K562 (cell line): Measurements from ENCODE around the gene ATG13. TPM values are rescaled to one million over a fixed set of nuclear protein-coding genes. Genes with fewer than 3 reads are reported as not detected.

Source experiments
- ARNT ChIP-seq, 2 experiments: fragments of 450-650 bp; IDR thresholded peaks; 2 replicates each; pipeline ENCODE4 v1.6.1; 2016; ENCODE audit warnings: mild to moderate bottlenecking in 1 of 2
- ASH1L ChIP-seq: fragments of 450-650 bp; IDR thresholded peaks from 2 replicates; pipeline ENCODE4 v1.6.1; 2018; ENCODE audit warnings: borderline replicate concordance, mild to moderate bottlenecking, low read depth; ENCODE audit not compliant: partially characterized antibody
- CHCHD3 ChIP-seq: fragments of 250-450 bp; sonication (Bioruptor Pico); IDR thresholded peaks from 2 replicates; pipeline ENCODE4 v2.1.2; 2022; ENCODE audit warnings: mild to moderate bottlenecking
- ETS2 ChIP-seq: IDR thresholded peaks from 2 replicates; pipeline ENCODE4 v1.6.1; 2016; ENCODE audit warnings: borderline replicate concordance, missing genetic modification characterization, mild to moderate bottlenecking, moderate library complexity, missing compliant biosample characterization; ENCODE audit not compliant: poor library complexity, severe bottlenecking
- FOXP1 ChIP-seq: sonication (generic); formaldehyde crosslinking; IDR thresholded peaks from 2 replicates; pipeline ENCODE4 v1.8.0; 2022; ENCODE audit warnings: mild to moderate bottlenecking, missing genetic modification reagents
- HMBOX1 ChIP-seq: sonication (generic); IDR thresholded peaks from 2 replicates; pipeline ENCODE4 v1.6.1; 2016
- ILF3 ChIP-seq: fragments of 450-650 bp; IDR thresholded peaks from 2 replicates; pipeline ENCODE4 v1.6.1; 2018; ENCODE audit warnings: antibody characterized with exemption, mild to moderate bottlenecking, moderate library complexity, borderline replicate concordance
- MAX ChIP-seq: sonication (generic); formaldehyde crosslinking; IDR thresholded peaks from 2 replicates; pipeline ENCODE4 v1.9.0; 2022; ENCODE audit warnings: mild to moderate bottlenecking, missing genetic modification reagents
- MTA2 ChIP-seq: fragments of 450-650 bp; IDR thresholded peaks from 2 replicates; pipeline ENCODE4 v1.6.1; 2016; ENCODE audit warnings: low read depth
- MXD1 ChIP-seq: fragments of 250-450 bp; sonication (Bioruptor Pico); IDR thresholded peaks from 2 replicates; pipeline ENCODE4 v1.8.0; 2021; ENCODE audit warnings: borderline replicate concordance, mild to moderate bottlenecking, moderate library complexity; ENCODE audit not compliant: poor library complexity, severe bottlenecking
- NR2F6 ChIP-seq: fragments of 450-650 bp; formaldehyde crosslinking; IDR thresholded peaks from 2 replicates; pipeline ENCODE4 v1.4.0; 2020; ENCODE audit warnings: mild to moderate bottlenecking
- PBX2 ChIP-seq, 2 experiments: IDR thresholded peaks in 1 of 2; conservative IDR thresholded peaks in 1 of 2; 2 replicates each; pipeline ENCODE4 v1.6.1; 2016; ENCODE audit warnings: low read depth in 2 of 2, mild to moderate bottlenecking in 1 of 2, missing compliant biosample characterization in 1 of 2, missing genetic modification characterization in 1 of 2, moderate library complexity in 1 of 2
- RUNX1 ChIP-seq: sonication (generic); IDR thresholded peaks from 2 replicates; pipeline ENCODE4 v1.6.1; 2016; ENCODE audit warnings: antibody characterized with exemption, low read depth
- SRF ChIP-seq, 2 experiments: fragments of 250-450, 450-650 bp in 1 of 2; sonication (Bioruptor Pico) in 1 of 2; sonication (generic) in 1 of 2; formaldehyde crosslinking; IDR thresholded peaks; 2 replicates each; pipeline versions ENCODE4 v1.5.0 to v1.5.1; 2020 to 2022; ENCODE audit warnings: mild to moderate bottlenecking in 1 of 2, missing genetic modification reagents in 1 of 2
- TOE1 ChIP-seq, 2 experiments: fragments of 450-650 bp in 1 of 2; sonication (generic) in 1 of 2; formaldehyde crosslinking in 1 of 2; IDR thresholded peaks; 2 replicates each; pipeline versions ENCODE4 v1.7.1 to v1.8.0; 2016 to 2022; ENCODE audit warnings: borderline replicate concordance in 2 of 2, mild to moderate bottlenecking in 2 of 2, antibody characterized with exemption in 1 of 2, inconsistent platforms in 1 of 2, low read depth in 1 of 2, missing genetic modification reagents in 1 of 2, moderate library complexity in 1 of 2
- ZFP1 ChIP-seq: fragments of 450-650 bp; formaldehyde crosslinking; IDR thresholded peaks from 2 replicates; pipeline ENCODE4 v1.4.0; 2020; ENCODE audit warnings: mild to moderate bottlenecking, mixed read lengths
- ZNF124 ChIP-seq: sonication (generic); formaldehyde crosslinking; IDR thresholded peaks from 2 replicates; pipeline ENCODE4 v1.8.1; 2022; ENCODE audit warnings: missing genetic modification reagents
- ZNF436 ChIP-seq: fragments of 250-450, 450-650 bp; sonication (Bioruptor Pico); formaldehyde crosslinking; IDR thresholded peaks from 2 replicates; pipeline ENCODE4 v1.7.0; 2020; ENCODE audit warnings: mild to moderate bottlenecking
- ZNF740 ChIP-seq, 3 experiments: fragments of 200-800 bp in 1 of 3; sonication (Bioruptor generic) in 1 of 3; sonication (generic) in 1 of 3; formaldehyde crosslinking in 1 of 3; IDR thresholded peaks; 2 replicates each; pipeline versions ENCODE4 v1.6.1 to v1.8.0; 2016 to 2022; ENCODE audit warnings: mild to moderate bottlenecking in 2 of 3, missing compliant biosample characterization in 2 of 3, missing genetic modification characterization in 2 of 3, missing genetic modification reagents in 1 of 3
- polyA plus RNA-seq, 8 experiments: library from polyadenylated mRNA; depleted of rRNA in 4 of 8; stranded (reverse) in 5 of 8; unstranded in 3 of 8; fragments of >200 nt; fragmentation: Nextera tagmentation in 2 of 8; fragmentation: Illumina TruSeq in 1 of 8; extraction: Ambion mirVana in 2 of 8; extraction: Trizol in 1 of 8; gene quantifications; 2 replicates each; pipeline versions ENCODE4 v1.2.1 to v1.2.3, GENCODE V29; 2011 to 2014; ENCODE audit warnings: inconsistent platforms in 1 of 8, missing spikeins in 1 of 8
- total RNA-seq, 7 experiments: library from RNA; depleted of rRNA in 6 of 7; stranded (reverse); fragments of >200 nt in 6 of 7; fragmentation: Illumina TruSeq in 2 of 7; extraction: Trizol in 2 of 7; gene quantifications; 2 replicates each; pipeline versions ENCODE4 v1.2.1 to v1.2.3, GENCODE V29; 2011 to 2021; ENCODE audit warnings: low replicate concordance in 1 of 7

Gene ATG13
- total and polyA plus RNA-seq, 9 of the 15 experiments (the other 6 are each of a cell fraction or from before 2014, with no cell fraction given), result 13.1 to 61.5 (median 36.5) TPM

GRCh38 chr11:46700241-46701077 lies 83.1 kb downstream of the ATG13 start, which contains the start of the genes ARHGAP1 and ZNF408 (continued):
- TF ChIP-seq SRF (CRISPR knock-in tag; IDR thresholded peaks at IDR 0.05) (peak; percentile 97 to 99), CHCHD3 (CRISPR knock-in tag) (no peak), ZNF436 (CRISPR knock-in tag) (no peak), MTA2 (no peak), FOXP1 (CRISPR knock-in tag) (peak; percentile 63; the same call in 1 of the 2 replicates), ZFP1 (CRISPR knock-in tag) (no peak), ARNT (IDR thresholded peaks at IDR 0.05) (peak; percentile 97 to 98), ILF3 (no peak; the same call in 1 of the 2 replicates), ETS2 (no peak), MXD1 (no peak), ZNF740 (CRISPR knock-in tag; IDR thresholded peaks at IDR 0.05) (0 out of 2 replicates have a peak, but pooled peaks have one; percentile 26), ZNF740 (tag; IDR thresholded peaks at IDR 0.05) (no peak), PBX2 (CRISPR knock-in tag; IDR thresholded peaks at IDR 0.05; ENCODE audit: low read depth) (0 out of 2 replicates have a peak, but pooled peaks have one; percentile 8), PBX2 (tag; conservative IDR thresholded peaks at IDR 0.05; ENCODE audit: low read depth) (peak; percentile 23; the same call in 1 of the 2 replicates), NR2F6 (CRISPR knock-in tag) (no peak), HMBOX1 (no peak), ASH1L (peak; percentile 74), RUNX1 (no peak), ZNF124 (no peak), TOE1 (IDR thresholded peaks at IDR 0.05; ENCODE audit: borderline replicate concordance) (peak; percentile 96), TOE1 (CRISPR knock-in tag; IDR thresholded peaks at IDR 0.05; ENCODE audit: borderline replicate concordance, low read depth) (no peak), MAX (CRISPR knock-in tag) (peak; percentile 58)
